ENCODE data around the gene SECISBP2.

DNA sequence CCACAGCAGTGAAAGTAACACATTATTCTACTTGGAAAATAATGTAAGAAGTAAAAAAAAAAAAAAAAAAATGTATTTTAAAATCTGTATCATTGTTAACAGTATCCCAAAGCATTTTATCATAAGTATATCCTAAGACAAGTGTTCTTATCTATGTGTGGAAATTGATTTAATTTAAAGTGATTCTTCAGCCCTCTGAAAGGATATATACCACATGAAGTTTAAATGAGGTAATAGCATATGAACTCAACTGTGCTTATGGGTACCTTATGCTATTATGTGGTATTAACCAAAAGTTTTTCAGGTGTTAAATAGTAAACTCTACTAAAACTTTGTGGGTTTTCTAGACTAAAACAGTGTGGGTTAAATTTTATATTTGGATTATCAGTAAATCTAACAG, 2.8 kb upstream of the SECISBP2 start:
- TF ChIP-seq, protein P1, sequence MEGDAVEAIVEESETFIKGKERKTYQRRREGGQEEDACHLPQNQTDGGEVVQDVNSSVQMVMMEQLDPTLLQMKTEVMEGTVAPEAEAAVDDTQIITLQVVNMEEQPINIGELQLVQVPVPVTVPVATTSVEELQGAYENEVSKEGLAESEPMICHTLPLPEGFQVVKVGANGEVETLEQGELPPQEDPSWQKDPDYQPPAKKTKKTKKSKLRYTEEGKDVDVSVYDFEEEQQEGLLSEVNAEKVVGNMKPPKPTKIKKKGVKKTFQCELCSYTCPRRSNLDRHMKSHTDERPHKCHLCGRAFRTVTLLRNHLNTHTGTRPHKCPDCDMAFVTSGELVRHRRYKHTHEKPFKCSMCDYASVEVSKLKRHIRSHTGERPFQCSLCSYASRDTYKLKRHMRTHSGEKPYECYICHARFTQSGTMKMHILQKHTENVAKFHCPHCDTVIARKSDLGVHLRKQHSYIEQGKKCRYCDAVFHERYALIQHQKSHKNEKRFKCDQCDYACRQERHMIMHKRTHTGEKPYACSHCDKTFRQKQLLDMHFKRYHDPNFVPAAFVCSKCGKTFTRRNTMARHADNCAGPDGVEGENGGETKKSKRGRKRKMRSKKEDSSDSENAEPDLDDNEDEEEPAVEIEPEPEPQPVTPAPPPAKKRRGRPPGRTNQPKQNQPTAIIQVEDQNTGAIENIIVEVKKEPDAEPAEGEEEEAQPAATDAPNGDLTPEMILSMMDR (IDR thresholded peaks at IDR 0.05; ENCODE audit: low read depth, low read length) = no peak
- TF ChIP-seq MYC (IDR thresholded peaks at IDR 0.05; ENCODE audit: low read depth, low read length) = no peak

Data from NB4 (cell line).